ENCODE measurements around the gene MYMK.

GRCh38 chr9:133532937-133533668 lies 8.3 kb upstream of the MYMK start:
- TF ChIP-seq CTCF (IDR thresholded peaks at IDR 0.05) (peak in 1 of 3 experiments; percentile 35), POLR2A (IDR thresholded peaks at IDR 0.05) (no peak), POLR2AphosphoS5 (IDR thresholded peaks at IDR 0.05; ENCODE audit: insufficient read depth in 1 of 2, low read depth in 1 of 2) (no peak)
